ENCODE measurements around the gene LPP. TPM values are rescaled to one million over a fixed set of nuclear protein-coding genes. Genes with fewer than 3 reads are reported as not detected.

LPP gene
- total and polyA plus RNA-seq, 9 of the 15 experiments (the other 6 are each of a cell fraction or from before 2014, with no cell fraction given) = 0.07 to 0.18 TPM; not detected in 7

DNA sequence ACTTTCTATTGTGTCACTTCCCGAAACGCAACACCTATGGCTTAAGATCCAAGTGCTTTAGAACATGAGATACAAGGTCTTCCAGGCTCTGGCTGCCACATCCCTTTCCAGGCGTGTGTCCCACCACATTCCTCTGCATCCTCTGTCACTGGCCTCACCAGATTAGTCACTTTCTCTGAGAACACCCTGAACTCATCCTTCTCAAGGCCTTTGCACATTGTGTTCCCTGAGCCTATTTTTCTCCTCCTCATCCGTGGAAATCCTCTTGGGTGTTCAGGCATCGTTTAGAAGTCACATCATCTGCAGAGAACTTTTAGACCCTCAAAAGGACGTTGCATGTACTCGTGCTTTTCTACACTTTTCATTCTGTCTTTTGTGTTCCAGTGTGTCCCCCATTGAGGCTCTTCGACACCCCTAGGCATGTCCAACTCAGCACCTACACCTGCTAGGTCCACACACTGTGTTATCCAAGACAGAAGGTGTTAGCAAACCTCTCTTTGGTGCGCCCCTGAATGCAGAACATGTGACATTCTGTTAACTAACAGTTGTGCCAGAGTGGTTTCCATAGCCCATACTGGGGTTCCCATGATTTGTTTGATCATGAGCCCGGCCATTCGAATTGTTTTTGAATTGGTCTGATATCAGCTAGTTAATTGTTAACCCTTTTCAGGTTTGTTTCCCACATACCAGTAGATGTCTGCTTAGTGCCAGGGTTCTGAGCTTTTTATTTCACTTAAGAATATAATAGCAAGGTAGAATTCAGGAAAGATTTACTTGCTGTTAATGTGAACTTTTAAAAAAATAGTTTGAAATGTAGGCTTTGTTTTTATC lies 67.2 kb downstream of the LPP start (continued):
- TF ChIP-seq ZNF740 (CRISPR knock-in tag; IDR thresholded peaks at IDR 0.05) (no peak), ZNF740 (tag; IDR thresholded peaks at IDR 0.05) (no peak), ZNF407 (IDR thresholded peaks at IDR 0.05; ENCODE audit: low read depth) (no peak)

All from K562 (cell line).